Caco-2 (cell line): ENCODE measurements around the gene HOMER2. TPM values are rescaled to one million over a fixed set of nuclear protein-coding genes. Genes with fewer than 3 reads are reported as not detected.
A peak's percentile ranks its signal among the peaks of the same experiment; 100 is the strongest.
"Not testable (repeated sequence)": the region's sequence is repeated elsewhere in the genome, so short reads cannot be mapped to it uniquely, and the experiment has no call there.

Source experiments
- BruUV-seq: library from RNA; stranded (reverse); fragments of 400-500 nt; replicated peaks from 2 replicates; lab custom pipeline; 2021; lab: Mats Ljungman, UMichigan
- CTCF ChIA-PET: fragments of 300-600 bp; sonication (Branson Sonifier 250); formaldehyde crosslinking; loops from one replicate; lab custom pipeline; 2022; ENCODE audit warnings: antibody characterized with exemption; lab: Charles Lee
- POLR2A ChIA-PET: fragments of 300-600 bp; sonication (Branson Sonifier 250); formaldehyde crosslinking; loops from one replicate; lab custom pipeline; 2022; ENCODE audit warnings: antibody characterized with exemption; lab: Charles Lee
- DNase-seq, 2 experiments: peaks; one replicate each; pipeline versions ENCODE4 v3.0.0 to v3.0.0-alpha.2; 2020 to 2022
- H3K27me3 ChIP-seq: replicated peaks from 2 replicates; pipeline ENCODE4 v1.6.0; 2011; ENCODE audit warnings: low read length; ENCODE audit not compliant: control insufficient read depth, insufficient read depth
- H3K36me3 ChIP-seq: 2 replicates; pipeline ENCODE4 v1.5.1; 2011; ENCODE audit warnings: low read length; ENCODE audit not compliant: control insufficient read depth, insufficient read depth
- H3K4me1 ChIP-seq: fragments of 250-450 bp; sonication (Bioruptor Pico); 2 replicates; pipeline ENCODE4 v1.5.1; 2020; ENCODE audit warnings: mild to moderate bottlenecking
- H3K4me3 ChIP-seq: 2 replicates; pipeline ENCODE4 v1.5.1; 2011; ENCODE audit warnings: low read depth, mild to moderate bottlenecking, control low read depth, low read length
- H3K9me3 ChIP-seq: fragments of 250-450 bp; sonication (Bioruptor Pico); 2 replicates; pipeline ENCODE4 v1.5.1; 2020; ENCODE audit warnings: mild to moderate bottlenecking, moderate library complexity
- H3K27ac Mint-ChIP-seq: one replicate; pipeline ENCODE4 v1.8.0; 2022; ENCODE audit warnings: mixed read lengths; ENCODE audit not compliant: unreplicated experiment
- H3K27me3 Mint-ChIP-seq: one replicate; pipeline ENCODE4 v1.8.0; 2022; ENCODE audit warnings: mixed read lengths; ENCODE audit not compliant: insufficient read depth, unreplicated experiment
- H3K36me3 Mint-ChIP-seq: one replicate; pipeline ENCODE4 v1.8.0; 2022; ENCODE audit warnings: mild to moderate bottlenecking, mixed read lengths; ENCODE audit not compliant: insufficient read depth, unreplicated experiment
- H3K4me1 Mint-ChIP-seq: one replicate; pipeline ENCODE4 v1.8.0; 2022; ENCODE audit warnings: low read depth, mixed read lengths; ENCODE audit not compliant: unreplicated experiment
- H3K4me3 Mint-ChIP-seq: one replicate; pipeline ENCODE4 v1.8.0; 2022; ENCODE audit warnings: mild to moderate bottlenecking, moderate library complexity, mixed read lengths; ENCODE audit not compliant: unreplicated experiment
- H3K9me3 Mint-ChIP-seq: one replicate; pipeline ENCODE4 v1.8.0; 2022; ENCODE audit warnings: mixed read lengths; ENCODE audit not compliant: unreplicated experiment
- CTCF ChIP-seq, 2 experiments: fragments of 200-600 bp in 1 of 2; IDR thresholded peaks; 1 replicate in 1 of 2; 2 replicates in 1 of 2; pipeline versions ENCODE4 v1.5.1 to v1.8.0; 2011 to 2022; ENCODE audit warnings: antibody characterized with exemption in 1 of 2, control low read depth in 1 of 2, inconsistent platforms in 1 of 2, low read depth in 1 of 2, low read length in 1 of 2, mild to moderate bottlenecking in 1 of 2, moderate library complexity in 1 of 2; ENCODE audit not compliant: insufficient read depth in 1 of 2, severe bottlenecking in 1 of 2, unreplicated experiment in 1 of 2
- intact Hi-C: fragments of 100-400 bp; cut with micrococcal nuclease; formaldehyde crosslinking; loops from one replicate; pipeline ENCODE4 v1.10.0; 2022; ENCODE audit not compliant: unreplicated experiment
- total RNA-seq: library from RNA; stranded (reverse); gene quantifications from 2 replicates; pipeline ENCODE4 v1.2.3, GENCODE V29; 2022

HOMER2 gene
- total RNA-seq, 1 experiment from 2014 or later = 5.5 TPM

GRCh38 chr15:82943176-82943575 is 9.3 kb downstream of the HOMER2 start:
- no peaks in the 10 kb centered on the region for H3K36me3 ChIP-seq
- Mint-ChIP-seq H3K4me1 (no peaks in the 10 kb centered on the region), H3K4me3 (no peak overlapping the region), H3K9me3 (no peaks in the 10 kb centered on the region), H3K27ac (no peak overlapping the region), H3K36me3 (no peaks in the 10 kb centered on the region), H3K27me3 (peaks cover 19% of the 10 kb centered on the region)
- ChIA-PET CTCF (interaction anchor here (1.0 kb wide), 1 partner anchor 68 kb away, joined by 3 read pairs; no protein-coding TSS in a partner anchor), POLR2A (no interaction called here)
- no peaks in the 10 kb centered on the region for H3K9me3 ChIP-seq
- no peaks in the 10 kb centered on the region for H3K27me3 ChIP-seq
- no peaks in the 10 kb centered on the region for H3K4me1 ChIP-seq
- peak in 1 of 2 experiments; percentile 5 for DNase-seq
- no peak for TF ChIP-seq CTCF (IDR thresholded peaks at IDR 0.05; ENCODE audit: insufficient read depth in 1 of 2, low read depth in 1 of 2, low read length in 1 of 2, severe bottlenecking in 1 of 2, unreplicated experiment in 1 of 2)
- no TSS peak for BruUV-seq
- intact Hi-C loops = no loop called here
- no peak overlapping the region for H3K4me3 ChIP-seq

- Histone ChIP-seq H3K36me3 (no peaks in the 10 kb centered on the region), H3K4me3 (no peak overlapping the region), H3K4me1 (no peaks in the 10 kb centered on the region), H3K9me3 (no peaks in the 10 kb centered on the region), H3K27me3 (no peaks in the 10 kb centered on the region)
- Mint-ChIP-seq H3K9me3 (no peaks in the 10 kb centered on the region), H3K36me3 (no peaks in the 10 kb centered on the region), H3K27ac (no peak overlapping the region), H3K4me1 (no peaks in the 10 kb centered on the region), H3K27me3 (peaks cover 18% of the 10 kb centered on the region), H3K4me3 (no peak overlapping the region)
- BruUV-seq = no TSS peak
- DNase-seq = peak; percentile 50 to 56
- intact Hi-C loops = no loop called here
- ChIA-PET CTCF (interaction anchor here (1.0 kb wide), 2 partner anchors 68 to 93 kb away, joined by 3 read pairs; no protein-coding TSS in a partner anchor), POLR2A (interaction anchor here (0.5 kb wide), 1 partner anchor 12 kb away, joined by 4 read pairs; no protein-coding TSS in a partner anchor)
- TF ChIP-seq CTCF (IDR thresholded peaks at IDR 0.05; ENCODE audit: insufficient read depth in 1 of 2, low read depth in 1 of 2, low read length in 1 of 2, severe bottlenecking in 1 of 2, unreplicated experiment in 1 of 2) = no peak
These were observed 9.8 kb downstream of the HOMER2 start for GRCh38 chr15:82942691-82943090.

GRCh38 chr15:82939678-82940077 is 12.8 kb downstream of the HOMER2 start:
- H3K36me3 Mint-ChIP-seq, H3K4me1 Mint-ChIP-seq, H3K4me3 ChIP-seq, H3K4me3 Mint-ChIP-seq, H3K36me3 ChIP-seq, POLR2A ChIA-PET, H3K9me3 ChIP-seq, H3K9me3 Mint-ChIP-seq, H3K27ac Mint-ChIP-seq, H3K27me3 ChIP-seq, CTCF ChIA-PET, DNase-seq, H3K4me1 ChIP-seq, BruUV-seq, intact Hi-C loops: not testable (repeated sequence)
- peaks cover 20% of the 10 kb centered on the region for H3K27me3 Mint-ChIP-seq

- peaks cover 26% of the 10 kb centered on the region for H3K27me3 Mint-ChIP-seq
- BruUV-seq = no TSS peak
- no peaks in the 10 kb centered on the region for H3K36me3 ChIP-seq
- H3K4me3 ChIP-seq = no peak overlapping the region
- H3K27ac Mint-ChIP-seq = no peak overlapping the region
- no peak overlapping the region for H3K4me3 Mint-ChIP-seq
- no peak for DNase-seq
- no peaks in the 10 kb centered on the region for H3K4me1 ChIP-seq
- H3K9me3 ChIP-seq = no peaks in the 10 kb centered on the region
- intact Hi-C loops = no loop called here
- peaks cover 5% of the 10 kb centered on the region for H3K36me3 Mint-ChIP-seq
- H3K27me3 ChIP-seq = no peaks in the 10 kb centered on the region; the same call in 1 of the 2 replicates
- no peaks in the 10 kb centered on the region for H3K4me1 Mint-ChIP-seq
- ChIA-PET CTCF (no interaction called here), POLR2A (no interaction called here)
- no peaks in the 10 kb centered on the region for H3K9me3 Mint-ChIP-seq
- no peak for TF ChIP-seq CTCF (IDR thresholded peaks at IDR 0.05; ENCODE audit: insufficient read depth in 1 of 2, low read depth in 1 of 2, low read length in 1 of 2, severe bottlenecking in 1 of 2, unreplicated experiment in 1 of 2)
These were observed 14.8 kb downstream of the HOMER2 start for GRCh38 chr15:82937712-82938058.
